Peyer's patch (tissue), 4 donors: ENCODE measurements around the gene ADAMTS2. TPM values are rescaled to one million over a fixed set of nuclear protein-coding genes. Genes with fewer than 3 reads are reported as not detected.
"Not testable (repeated sequence)": the region's sequence is repeated elsewhere in the genome, so short reads cannot be mapped to it uniquely, and the experiment has no call there.

Source experiments
- DNase-seq, 3 donors: peaks; one replicate each; pipeline ENCODE4 v3.0.0-alpha.2; 2017 to 2019
- H3K27ac ChIP-seq, 4 donors: fragments of 200-600 bp; sonication (generic); one replicate each; pipeline ENCODE4 v1.5.1; 2016 to 2019
- H3K27me3 ChIP-seq, 2 donors: fragments of 200-600 bp; sonication (generic); one replicate each; pipeline ENCODE4 v1.5.1; 2019
- H3K36me3 ChIP-seq, 3 donors: fragments of 200-600 bp; sonication (generic); one replicate each; pipeline ENCODE4 v1.5.1; 2016 to 2019
- H3K4me1 ChIP-seq, 4 donors: fragments of 200-600 bp; sonication (generic); one replicate each; pipeline ENCODE4 v1.5.1; 2016 to 2019
- H3K4me3 ChIP-seq, 4 donors: fragments of 200-600 bp; sonication (generic); 1 replicate in 3 of 4; 2 replicates in 1 of 4; pipeline ENCODE4 v1.5.1; 2016 to 2019; ENCODE audit warnings: mild to moderate bottlenecking in 1 of 4
- H3K9me3 ChIP-seq, 4 donors: fragments of 200-600 bp; sonication (generic); one replicate each; pipeline ENCODE4 v1.5.1; 2016 to 2019; ENCODE audit warnings: mild to moderate bottlenecking in 1 of 4
- CTCF ChIP-seq, 6 experiments: fragments of 450-650 bp in 4 of 6; fragments of 200-600 bp in 2 of 6; sonication (generic) in 1 of 6; IDR thresholded peaks; one replicate each; pipeline ENCODE4 v1.5.1; 2017 to 2019; ENCODE audit warnings: antibody characterized with exemption in 6 of 6, mild to moderate bottlenecking in 3 of 6, moderate library complexity in 1 of 6
- POLR2A ChIP-seq, 2 donors: fragments of 450-650 bp; IDR thresholded peaks; one replicate each; pipeline ENCODE4 v1.5.1; 2017; ENCODE audit warnings: antibody characterized with exemption in 2 of 2, mild to moderate bottlenecking in 2 of 2, moderate library complexity in 2 of 2
- total RNA-seq, 4 donors: library from RNA; depleted of rRNA; stranded (reverse); fragments of >200 nt; gene quantifications; one replicate each; pipeline ENCODE4 v1.1.0, GENCODE V29; 2016

ADAMTS2 gene
- total RNA-seq, 4 donors from 2014 or later = 5.3 to 90.0 (median 9.5) TPM

GRCh38 chr5:179327021-179327735 is 18.1 kb downstream of the ADAMTS2 start:
- DNase-seq = peak in 1 of 3 donors; percentile 39

GRCh38 chr5:179326122-179326927 is 18.9 kb downstream of the ADAMTS2 start:
- no peaks in the 10 kb centered on the region for H3K4me1 ChIP-seq
- peak overlapping the region in 2 of 4 donors; percentile 21 to 30 for H3K27ac ChIP-seq
- H3K27me3 ChIP-seq = no peaks in the 10 kb centered on the region
- H3K9me3 ChIP-seq = no peaks in the 10 kb centered on the region
- no peaks in the 10 kb centered on the region for H3K36me3 ChIP-seq
- TF ChIP-seq POLR2A (IDR thresholded peaks at IDR 0.05) (no peak), CTCF (IDR thresholded peaks at IDR 0.05) (no peak)
- DNase-seq = peak in 2 of 3 donors; percentile 47 to 60
- no peak overlapping the region for H3K4me3 ChIP-seq

More at GRCh38 chr5:179327021-179327735, 18.1 kb downstream of the ADAMTS2 start:
- H3K9me3 ChIP-seq = no peaks in the 10 kb centered on the region
- TF ChIP-seq CTCF (IDR thresholded peaks at IDR 0.05) (no peak), POLR2A (IDR thresholded peaks at IDR 0.05) (no peak)
- no peaks in the 10 kb centered on the region for H3K36me3 ChIP-seq
- peak overlapping the region in 2 of 4 donors; percentile 5 to 21 for H3K27ac ChIP-seq
- H3K27me3 ChIP-seq = no peaks in the 10 kb centered on the region
- H3K4me1 ChIP-seq = no peaks in the 10 kb centered on the region
- H3K4me3 ChIP-seq = no peak overlapping the region

- TF ChIP-seq POLR2A (IDR thresholded peaks at IDR 0.05) (no peak), CTCF (IDR thresholded peaks at IDR 0.05) (no peak)
- Histone ChIP-seq H3K27ac (peak overlapping the region in 1 of 4 donors; percentile 49), H3K4me1 (no peaks in the 10 kb centered on the region), H3K27me3 (no peaks in the 10 kb centered on the region), H3K9me3 (no peaks in the 10 kb centered on the region), H3K36me3 (no peaks in the 10 kb centered on the region), H3K4me3 (no peak overlapping the region)
- peak in 1 of 3 donors; percentile 45 for DNase-seq
These were observed 19.8 kb downstream of the ADAMTS2 start for GRCh38 chr5:179325296-179326031.

- Histone ChIP-seq H3K4me1 (no peaks in the 10 kb centered on the region), H3K27me3 (no peaks in the 10 kb centered on the region), H3K4me3 (no peak overlapping the region), H3K9me3 (no peaks in the 10 kb centered on the region), H3K36me3 (no peaks in the 10 kb centered on the region), H3K27ac (no peak overlapping the region)
- no peak for TF ChIP-seq CTCF (IDR thresholded peaks at IDR 0.05)
- TF ChIP-seq POLR2A (IDR thresholded peaks at IDR 0.05) = no peak
- DNase-seq = peak in 1 of 3 donors; percentile 19
These were observed 20.4 kb downstream of the ADAMTS2 start for GRCh38 chr5:179324760-179325295.

GRCh38 chr5:179324316-179324715 is 20.9 kb downstream of the ADAMTS2 start:
- DNase-seq = peak in 1 of 3 donors; percentile 19
- H3K4me1 ChIP-seq = not testable (repeated sequence)

More at GRCh38 chr5:179324316-179324715, 20.9 kb downstream of the ADAMTS2 start:
- not testable (repeated sequence) for H3K27me3 ChIP-seq, H3K9me3 ChIP-seq, H3K36me3 ChIP-seq, H3K4me3 ChIP-seq, H3K27ac ChIP-seq
